OCI-LY1 (cell line): ENCODE measurements around the gene UCN3.

Experiments used
- EZH2 ChIP-seq: fragments of 200-600 bp; sonication (generic), shearing (Covaris generic); IDR thresholded peaks from 2 replicates; pipeline ENCODE4 v1.8.0; 2017; ENCODE audit warnings: borderline replicate concordance, mixed run types, mild to moderate bottlenecking, antibody characterized with exemption, low read length, moderate library complexity, mixed read lengths
- TF ChIP-seq, protein P1 (sequence below): fragments of 200-600 bp; sonication (generic), shearing (Covaris generic); IDR thresholded peaks from 2 replicates; pipeline ENCODE4 v1.5.1; 2017; ENCODE audit warnings: mild to moderate bottlenecking, antibody characterized with exemption, low read length, moderate library complexity, mixed read lengths

DNA sequence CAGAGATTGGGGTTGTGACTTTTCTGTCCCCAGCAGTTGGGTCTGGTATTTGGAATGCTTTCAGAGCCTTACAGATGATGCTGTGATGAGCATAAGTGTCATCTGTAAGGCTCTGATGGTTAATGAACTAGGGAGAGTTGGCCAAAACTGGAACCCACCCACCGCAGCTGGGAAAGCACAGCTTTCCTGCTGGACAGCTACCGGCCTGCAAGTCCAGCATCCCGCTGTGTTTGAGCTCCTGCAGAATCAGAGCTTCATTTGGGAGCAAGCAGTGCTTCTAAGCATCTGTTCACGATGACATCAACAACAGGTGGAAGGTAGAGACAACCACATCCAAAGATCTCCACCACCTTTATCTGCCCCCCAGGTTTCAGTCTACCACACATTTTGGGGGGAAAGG lies 11.7 kb downstream of the UCN3 start:
- TF ChIP-seq, protein P1, sequence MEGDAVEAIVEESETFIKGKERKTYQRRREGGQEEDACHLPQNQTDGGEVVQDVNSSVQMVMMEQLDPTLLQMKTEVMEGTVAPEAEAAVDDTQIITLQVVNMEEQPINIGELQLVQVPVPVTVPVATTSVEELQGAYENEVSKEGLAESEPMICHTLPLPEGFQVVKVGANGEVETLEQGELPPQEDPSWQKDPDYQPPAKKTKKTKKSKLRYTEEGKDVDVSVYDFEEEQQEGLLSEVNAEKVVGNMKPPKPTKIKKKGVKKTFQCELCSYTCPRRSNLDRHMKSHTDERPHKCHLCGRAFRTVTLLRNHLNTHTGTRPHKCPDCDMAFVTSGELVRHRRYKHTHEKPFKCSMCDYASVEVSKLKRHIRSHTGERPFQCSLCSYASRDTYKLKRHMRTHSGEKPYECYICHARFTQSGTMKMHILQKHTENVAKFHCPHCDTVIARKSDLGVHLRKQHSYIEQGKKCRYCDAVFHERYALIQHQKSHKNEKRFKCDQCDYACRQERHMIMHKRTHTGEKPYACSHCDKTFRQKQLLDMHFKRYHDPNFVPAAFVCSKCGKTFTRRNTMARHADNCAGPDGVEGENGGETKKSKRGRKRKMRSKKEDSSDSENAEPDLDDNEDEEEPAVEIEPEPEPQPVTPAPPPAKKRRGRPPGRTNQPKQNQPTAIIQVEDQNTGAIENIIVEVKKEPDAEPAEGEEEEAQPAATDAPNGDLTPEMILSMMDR, result no peak
- TF ChIP-seq EZH2, result no peak
